ENCODE results near the gene FOXO1.

FOXO1 gene

DNA sequence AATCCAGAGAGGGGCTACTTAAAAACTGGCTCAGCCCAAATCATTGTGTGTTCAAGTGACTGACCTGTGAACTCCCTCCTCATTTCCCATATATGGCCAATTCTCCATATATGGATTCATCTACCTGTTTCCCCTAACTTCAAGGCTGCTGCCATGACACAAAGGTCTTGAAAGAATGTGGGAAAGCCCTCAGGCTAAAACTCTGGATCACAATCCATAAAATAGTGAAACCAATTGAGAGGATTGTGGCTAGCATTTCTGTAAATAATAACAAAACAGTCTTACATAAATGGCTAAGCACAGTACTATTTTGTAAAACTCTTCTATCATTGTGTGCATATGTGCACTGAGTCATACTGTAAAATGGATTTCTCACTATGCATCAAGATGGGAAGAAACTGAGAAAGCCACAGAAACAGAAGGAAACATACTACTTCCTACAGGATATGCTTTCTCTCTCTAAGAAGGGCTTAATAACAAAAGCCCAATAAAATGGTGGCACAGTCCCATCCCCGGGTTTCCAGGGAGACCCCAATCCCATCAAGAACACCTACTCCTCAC, 80.5 kb downstream of the FOXO1 start:
- H3K4ac ChIP-seq (ENCODE audit: low read depth in 1 of 2, low read length in 2 of 2), result no peak overlapping the region
- peaks cover 24% of the 10 kb centered on the region for H3K79me1 ChIP-seq (replicated peaks; ENCODE audit: low read length, poor library complexity, severe bottlenecking)
- no peak overlapping the region for H3K14ac ChIP-seq (ENCODE audit: low read length in 2 of 2)
- 100% methylated on average over 1 of the region's 1 CpG for WGBS
- H2BK120ac ChIP-seq (ENCODE audit: low read depth, low read length), result no peak overlapping the region
- no peak overlapping the region for H3K27ac ChIP-seq (ENCODE audit: low read length, poor library complexity, severe bottlenecking)
- no peak overlapping the region for H2BK5ac ChIP-seq (ENCODE audit: low read depth, low read length, poor library complexity, severe bottlenecking)
- no peaks in the 10 kb centered on the region for H3K27me3 ChIP-seq (ENCODE audit: control insufficient read depth in 1 of 2, insufficient read depth in 1 of 2, low read length in 2 of 2)
- no peak for DNase-seq
- peaks cover 6% of the 10 kb centered on the region for H3K4me1 ChIP-seq (ENCODE audit: control insufficient read depth, insufficient read depth, low read depth, low read length)
- no peak overlapping the region for H3K4me2 ChIP-seq (ENCODE audit: low read length, poor library complexity, severe bottlenecking)
- no peak overlapping the region for H4K8ac ChIP-seq (ENCODE audit: low read length)
- no peak overlapping the region for H3K23ac ChIP-seq (ENCODE audit: low read length in 2 of 2)
- H3K9me3 ChIP-seq (ENCODE audit: control insufficient read depth, low read length), result peaks cover 12% of the 10 kb centered on the region
- H3K36me3 ChIP-seq (ENCODE audit: control insufficient read depth in 1 of 2, insufficient read depth in 2 of 2, low read depth in 1 of 2, low read length in 2 of 2), result no peaks in the 10 kb centered on the region
- no peak overlapping the region for H4K91ac ChIP-seq (ENCODE audit: low read length)
- H2AK5ac ChIP-seq (ENCODE audit: low read length, severe bottlenecking), result no peak overlapping the region
- H2AFZ ChIP-seq (ENCODE audit: low read depth, low read length), result no peak overlapping the region
- H3K9ac ChIP-seq (ENCODE audit: low read length), result no peak overlapping the region
- H2BK15ac ChIP-seq (ENCODE audit: low read depth, poor library complexity, severe bottlenecking), result no peak overlapping the region
- no peak overlapping the region for H3K4me3 ChIP-seq (ENCODE audit: insufficient read depth in 1 of 2, low read depth in 1 of 2, low read length in 2 of 2)
- H2BK12ac ChIP-seq (ENCODE audit: low read length in 2 of 2), result no peak overlapping the region
- no peak overlapping the region for H3K18ac ChIP-seq (ENCODE audit: low read depth in 1 of 2, low read length in 2 of 2)

- peaks cover 37% of the 10 kb centered on the region for H3K79me1 ChIP-seq (replicated peaks; ENCODE audit: low read length, poor library complexity, severe bottlenecking)
- no peak overlapping the region for H3K9ac ChIP-seq (ENCODE audit: low read length)
- no peak overlapping the region for H2BK15ac ChIP-seq (ENCODE audit: low read depth, poor library complexity, severe bottlenecking)
- no peak overlapping the region for H4K91ac ChIP-seq (ENCODE audit: low read length)
- peaks cover 12% of the 10 kb centered on the region for H3K9me3 ChIP-seq (ENCODE audit: control insufficient read depth, low read length)
- no peak overlapping the region for H3K4me2 ChIP-seq (ENCODE audit: low read length, poor library complexity, severe bottlenecking)
- H3K4me3 ChIP-seq (ENCODE audit: insufficient read depth in 1 of 2, low read depth in 1 of 2, low read length in 2 of 2), result no peak overlapping the region
- H3K4me1 ChIP-seq (ENCODE audit: control insufficient read depth, insufficient read depth, low read depth, low read length), result peaks cover 3% of the 10 kb centered on the region
- no peak overlapping the region for H2AK5ac ChIP-seq (ENCODE audit: low read length, severe bottlenecking)
- H3K23ac ChIP-seq (ENCODE audit: low read length in 2 of 2), result no peak overlapping the region
- H3K27me3 ChIP-seq (ENCODE audit: control insufficient read depth in 1 of 2, insufficient read depth in 1 of 2, low read length in 2 of 2), result no peaks in the 10 kb centered on the region
- DNase-seq, result no peak
- H3K4ac ChIP-seq (ENCODE audit: low read depth in 1 of 2, low read length in 2 of 2), result no peak overlapping the region
- H3K14ac ChIP-seq (ENCODE audit: low read length in 2 of 2), result no peak overlapping the region
- no peaks in the 10 kb centered on the region for H3K36me3 ChIP-seq (ENCODE audit: control insufficient read depth in 1 of 2, insufficient read depth in 2 of 2, low read depth in 1 of 2, low read length in 2 of 2)
- H4K8ac ChIP-seq (ENCODE audit: low read length), result no peak overlapping the region
- H3K27ac ChIP-seq (ENCODE audit: low read length, poor library complexity, severe bottlenecking), result no peak overlapping the region
- H2BK120ac ChIP-seq (ENCODE audit: low read depth, low read length), result no peak overlapping the region
- no peak overlapping the region for H2AFZ ChIP-seq (ENCODE audit: low read depth, low read length)
- no peak overlapping the region for H2BK12ac ChIP-seq (ENCODE audit: low read length in 2 of 2)
- no peak overlapping the region for H2BK5ac ChIP-seq (ENCODE audit: low read depth, low read length, poor library complexity, severe bottlenecking)
- no peak overlapping the region for H3K18ac ChIP-seq (ENCODE audit: low read depth in 1 of 2, low read length in 2 of 2)
These were observed 82.7 kb downstream of the FOXO1 start for GRCh38 chr13:40583738-40584137.

- Histone ChIP-seq H3K4me2 (ENCODE audit: low read length, poor library complexity, severe bottlenecking) (no peak overlapping the region), H3K4me3 (ENCODE audit: insufficient read depth in 1 of 2, low read depth in 1 of 2, low read length in 2 of 2) (no peak overlapping the region), H2BK120ac (ENCODE audit: low read depth, low read length) (no peak overlapping the region), H2BK12ac (ENCODE audit: low read length in 2 of 2) (no peak overlapping the region), H3K79me1 (replicated peaks; ENCODE audit: low read length, poor library complexity, severe bottlenecking) (peaks cover 32% of the 10 kb centered on the region), H3K27me3 (ENCODE audit: control insufficient read depth in 1 of 2, insufficient read depth in 1 of 2, low read length in 2 of 2) (no peaks in the 10 kb centered on the region), H3K9ac (ENCODE audit: low read length) (no peak overlapping the region), H3K14ac (ENCODE audit: low read length in 2 of 2) (no peak overlapping the region), H3K9me3 (ENCODE audit: control insufficient read depth, low read length) (peaks cover 12% of the 10 kb centered on the region), H2AFZ (ENCODE audit: low read depth, low read length) (no peak overlapping the region), H3K4me1 (ENCODE audit: control insufficient read depth, insufficient read depth, low read depth, low read length) (peaks cover 6% of the 10 kb centered on the region), H2AK5ac (ENCODE audit: low read length, severe bottlenecking) (no peak overlapping the region), H3K18ac (ENCODE audit: low read depth in 1 of 2, low read length in 2 of 2) (no peak overlapping the region), H4K8ac (ENCODE audit: low read length) (no peak overlapping the region), H2BK15ac (ENCODE audit: low read depth, poor library complexity, severe bottlenecking) (no peak overlapping the region), H4K91ac (ENCODE audit: low read length) (no peak overlapping the region), H3K27ac (ENCODE audit: low read length, poor library complexity, severe bottlenecking) (no peak overlapping the region), H3K4ac (ENCODE audit: low read depth in 1 of 2, low read length in 2 of 2) (no peak overlapping the region), H2BK5ac (ENCODE audit: low read depth, low read length, poor library complexity, severe bottlenecking) (no peak overlapping the region), H3K23ac (ENCODE audit: low read length in 2 of 2) (no peak overlapping the region), H3K36me3 (ENCODE audit: control insufficient read depth in 1 of 2, insufficient read depth in 2 of 2, low read depth in 1 of 2, low read length in 2 of 2) (no peaks in the 10 kb centered on the region)
- 92% methylated on average over 2 of the region's 2 CpGs for WGBS
- no peak for DNase-seq
These were observed 83.9 kb downstream of the FOXO1 start for GRCh38 chr13:40582531-40582930.

DNA sequence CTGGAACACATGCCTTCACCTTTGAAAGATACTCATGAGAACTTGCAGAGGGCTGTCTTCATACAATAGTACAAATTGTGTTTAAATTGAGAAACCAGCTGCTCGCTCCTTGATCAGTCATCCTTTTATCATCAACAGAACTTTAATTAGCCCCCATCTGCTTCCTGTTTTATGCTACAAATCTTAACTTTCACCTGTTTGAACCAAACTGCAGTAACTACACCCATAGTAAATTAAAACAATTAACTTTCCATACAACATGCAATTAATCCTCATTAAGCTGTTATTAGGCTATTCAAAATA, 85.2 kb downstream of the FOXO1 start:
- 98% methylated on average over 1 of the region's 1 CpG for WGBS
- no peak overlapping the region for H4K8ac ChIP-seq (ENCODE audit: low read length)
- H2BK15ac ChIP-seq (ENCODE audit: low read depth, poor library complexity, severe bottlenecking), result no peak overlapping the region
- no peak overlapping the region for H3K27ac ChIP-seq (ENCODE audit: low read length, poor library complexity, severe bottlenecking)
- no peak overlapping the region for H3K14ac ChIP-seq (ENCODE audit: low read length in 2 of 2)
- no peak overlapping the region for H3K4me2 ChIP-seq (ENCODE audit: low read length, poor library complexity, severe bottlenecking)
- H3K4me1 ChIP-seq (ENCODE audit: control insufficient read depth, insufficient read depth, low read depth, low read length), result peaks cover 3% of the 10 kb centered on the region
- no peak overlapping the region for H4K91ac ChIP-seq (ENCODE audit: low read length)
- H3K9me3 ChIP-seq (ENCODE audit: control insufficient read depth, low read length), result peaks cover 12% of the 10 kb centered on the region
- no peak overlapping the region for H2BK120ac ChIP-seq (ENCODE audit: low read depth, low read length)
- H3K18ac ChIP-seq (ENCODE audit: low read depth in 1 of 2, low read length in 2 of 2), result no peak overlapping the region
- no peak for DNase-seq
- no peaks in the 10 kb centered on the region for H3K27me3 ChIP-seq (ENCODE audit: control insufficient read depth in 1 of 2, insufficient read depth in 1 of 2, low read length in 2 of 2)
- no peaks in the 10 kb centered on the region for H3K36me3 ChIP-seq (ENCODE audit: control insufficient read depth in 1 of 2, insufficient read depth in 2 of 2, low read depth in 1 of 2, low read length in 2 of 2)
- H3K4me3 ChIP-seq (ENCODE audit: insufficient read depth in 1 of 2, low read depth in 1 of 2, low read length in 2 of 2), result no peak overlapping the region
- no peak overlapping the region for H3K4ac ChIP-seq (ENCODE audit: low read depth in 1 of 2, low read length in 2 of 2)
- no peak overlapping the region for H3K23ac ChIP-seq (ENCODE audit: low read length in 2 of 2)
- peaks cover 36% of the 10 kb centered on the region for H3K79me1 ChIP-seq (replicated peaks; ENCODE audit: low read length, poor library complexity, severe bottlenecking)
- H2BK12ac ChIP-seq (ENCODE audit: low read length in 2 of 2), result no peak overlapping the region
- no peak overlapping the region for H2AK5ac ChIP-seq (ENCODE audit: low read length, severe bottlenecking)
- H2BK5ac ChIP-seq (ENCODE audit: low read depth, low read length, poor library complexity, severe bottlenecking), result no peak overlapping the region
- no peak overlapping the region for H3K9ac ChIP-seq (ENCODE audit: low read length)
- H2AFZ ChIP-seq (ENCODE audit: low read depth, low read length), result no peak overlapping the region

Data from mesenchymal stem cell (in vitro differentiated cells and primary cell).